ENCODE measurements around the gene SEMA6B. TPM values are rescaled to one million over a fixed set of nuclear protein-coding genes. Genes with fewer than 3 reads are reported as not detected.

SEMA6B gene
- total RNA-seq, 2 donors from 2014 or later = 28.9 to 67.8 TPM

DNA sequence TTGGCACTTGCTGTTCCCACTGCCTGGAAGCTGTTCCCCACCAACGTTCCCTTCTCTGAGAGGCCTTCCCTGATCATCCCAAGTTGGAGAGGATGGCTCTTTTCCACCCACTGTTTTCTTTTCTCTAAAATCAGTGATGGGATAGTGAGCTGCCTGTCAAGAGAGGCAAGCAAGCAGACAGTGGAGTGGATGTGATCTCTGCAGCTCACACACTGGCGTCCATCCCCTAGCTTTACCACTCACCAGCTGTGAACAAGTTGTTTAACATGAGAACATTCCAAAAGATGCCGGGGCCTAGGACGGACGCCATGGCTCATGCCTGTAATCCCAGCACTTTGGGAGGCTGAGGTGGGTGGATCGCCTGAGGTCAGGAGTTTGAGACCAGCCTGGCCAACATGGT, 28.0 kb upstream of the SEMA6B start:
- Histone ChIP-seq H3K9ac (ENCODE audit: extremely low read depth, low read length, poor library complexity, severe bottlenecking) (no peak overlapping the region), H3K4me1 (ENCODE audit: control insufficient read depth, insufficient read depth, low read length) (no peaks in the 10 kb centered on the region), H3K27me3 (ENCODE audit: control insufficient read depth, insufficient read depth, low read length, poor library complexity, severe bottlenecking) (peaks cover 5% of the 10 kb centered on the region), H3K4me3 (ENCODE audit: low read length) (no peak overlapping the region), H3K9me3 (ENCODE audit: control insufficient read depth, low read length) (no peaks in the 10 kb centered on the region), H3K36me3 (ENCODE audit: control insufficient read depth, insufficient read depth, low read length) (no peaks in the 10 kb centered on the region), H3K27ac (ENCODE audit: low read depth, low read length) (no peak overlapping the region)
- H3K27ac Mint-ChIP-seq = no peak overlapping the region
- no peaks in the 10 kb centered on the region for H3K4me1 Mint-ChIP-seq
- no peak for DNase-seq
- no peaks in the 10 kb centered on the region for H3K36me3 Mint-ChIP-seq (ENCODE audit: low read depth)
- H3K27me3 Mint-ChIP-seq (ENCODE audit: insufficient read depth) = peaks cover 24% of the 10 kb centered on the region
- no peaks in the 10 kb centered on the region for H3K9me3 Mint-ChIP-seq
- no peak overlapping the region for H3K4me3 Mint-ChIP-seq
- 85 to 93% methylated on average over 6 of the region's 6 CpGs for WGBS, 2 experiments (ENCODE audit: insufficient coverage in 1 of 2, insufficient read length in 1 of 2)
- TF ChIP-seq, protein P1, sequence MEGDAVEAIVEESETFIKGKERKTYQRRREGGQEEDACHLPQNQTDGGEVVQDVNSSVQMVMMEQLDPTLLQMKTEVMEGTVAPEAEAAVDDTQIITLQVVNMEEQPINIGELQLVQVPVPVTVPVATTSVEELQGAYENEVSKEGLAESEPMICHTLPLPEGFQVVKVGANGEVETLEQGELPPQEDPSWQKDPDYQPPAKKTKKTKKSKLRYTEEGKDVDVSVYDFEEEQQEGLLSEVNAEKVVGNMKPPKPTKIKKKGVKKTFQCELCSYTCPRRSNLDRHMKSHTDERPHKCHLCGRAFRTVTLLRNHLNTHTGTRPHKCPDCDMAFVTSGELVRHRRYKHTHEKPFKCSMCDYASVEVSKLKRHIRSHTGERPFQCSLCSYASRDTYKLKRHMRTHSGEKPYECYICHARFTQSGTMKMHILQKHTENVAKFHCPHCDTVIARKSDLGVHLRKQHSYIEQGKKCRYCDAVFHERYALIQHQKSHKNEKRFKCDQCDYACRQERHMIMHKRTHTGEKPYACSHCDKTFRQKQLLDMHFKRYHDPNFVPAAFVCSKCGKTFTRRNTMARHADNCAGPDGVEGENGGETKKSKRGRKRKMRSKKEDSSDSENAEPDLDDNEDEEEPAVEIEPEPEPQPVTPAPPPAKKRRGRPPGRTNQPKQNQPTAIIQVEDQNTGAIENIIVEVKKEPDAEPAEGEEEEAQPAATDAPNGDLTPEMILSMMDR (conservative IDR thresholded peaks at IDR 0.05) = no peak

DNA sequence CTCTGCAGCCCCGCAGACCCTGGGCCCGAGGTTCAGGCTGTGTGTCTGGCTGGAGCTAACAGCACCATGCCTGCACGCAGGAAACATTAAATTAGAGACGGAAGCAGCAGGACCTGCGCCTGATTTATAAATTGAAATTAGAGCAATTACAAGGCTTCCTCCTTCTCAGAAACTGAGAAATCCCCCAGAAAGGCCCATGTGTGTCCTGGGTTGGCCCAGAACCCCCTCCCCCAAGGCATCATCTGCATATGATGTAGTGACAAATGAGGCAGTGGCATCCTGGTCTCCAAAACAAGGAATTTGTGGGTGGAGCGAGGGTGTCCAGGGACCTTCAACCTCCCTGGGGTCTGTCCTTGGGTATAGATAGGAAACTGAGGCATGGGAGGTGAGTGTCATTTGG, 27.2 kb upstream of the SEMA6B start:
- peaks cover 13% of the 10 kb centered on the region for H3K27me3 ChIP-seq (ENCODE audit: control insufficient read depth, insufficient read depth, low read length, poor library complexity, severe bottlenecking)
- H3K4me3 Mint-ChIP-seq = no peak overlapping the region
- H3K9ac ChIP-seq (ENCODE audit: extremely low read depth, low read length, poor library complexity, severe bottlenecking) = no peak overlapping the region
- H3K9me3 ChIP-seq (ENCODE audit: control insufficient read depth, low read length) = no peaks in the 10 kb centered on the region
- H3K27ac Mint-ChIP-seq = no peak overlapping the region
- DNase-seq = no peak
- H3K4me1 Mint-ChIP-seq = no peaks in the 10 kb centered on the region
- H3K9me3 Mint-ChIP-seq = no peaks in the 10 kb centered on the region
- no peaks in the 10 kb centered on the region for H3K4me1 ChIP-seq (ENCODE audit: control insufficient read depth, insufficient read depth, low read length)
- H3K36me3 Mint-ChIP-seq (ENCODE audit: low read depth) = no peaks in the 10 kb centered on the region
- no peak overlapping the region for H3K4me3 ChIP-seq (ENCODE audit: low read length)
- no peak overlapping the region for H3K27ac ChIP-seq (ENCODE audit: low read depth, low read length)
- WGBS, 2 experiments (ENCODE audit: insufficient coverage in 1 of 2, insufficient read length in 1 of 2) = 67 to 85% methylated on average over 3 to 6 of the region's 6 CpGs
- H3K27me3 Mint-ChIP-seq (ENCODE audit: insufficient read depth) = peaks cover 30% of the 10 kb centered on the region
- H3K36me3 ChIP-seq (ENCODE audit: control insufficient read depth, insufficient read depth, low read length) = no peaks in the 10 kb centered on the region
- TF ChIP-seq, protein P1 (conservative IDR thresholded peaks at IDR 0.05) = no peak

DNA sequence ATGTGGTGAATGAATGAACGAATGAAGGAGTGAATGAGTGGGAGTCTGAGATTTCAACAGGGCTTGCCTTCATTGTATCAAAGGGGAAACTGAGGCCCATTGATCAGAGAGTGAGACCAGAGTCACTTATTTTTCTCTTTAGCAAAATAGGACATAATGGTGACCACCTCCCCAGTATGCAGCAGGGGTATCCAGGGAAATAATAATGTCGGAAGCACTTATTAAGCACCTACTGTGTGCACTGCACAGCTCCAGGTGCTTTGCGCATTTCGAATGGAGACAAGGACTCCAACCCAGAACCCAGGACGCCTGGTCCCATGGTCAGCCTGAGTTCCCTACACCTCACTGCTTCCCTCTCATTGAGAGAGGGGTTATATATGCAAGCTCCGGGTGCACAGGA, 26.8 kb upstream of the SEMA6B start:
- H3K4me3 Mint-ChIP-seq = no peak overlapping the region
- TF ChIP-seq, protein P1 (conservative IDR thresholded peaks at IDR 0.05) = no peak
- Histone ChIP-seq H3K27me3 (ENCODE audit: control insufficient read depth, insufficient read depth, low read length, poor library complexity, severe bottlenecking) (peaks cover 13% of the 10 kb centered on the region), H3K9ac (ENCODE audit: extremely low read depth, low read length, poor library complexity, severe bottlenecking) (no peak overlapping the region), H3K4me3 (ENCODE audit: low read length) (no peak overlapping the region), H3K27ac (ENCODE audit: low read depth, low read length) (no peak overlapping the region), H3K4me1 (ENCODE audit: control insufficient read depth, insufficient read depth, low read length) (no peaks in the 10 kb centered on the region), H3K9me3 (ENCODE audit: control insufficient read depth, low read length) (no peaks in the 10 kb centered on the region), H3K36me3 (ENCODE audit: control insufficient read depth, insufficient read depth, low read length) (no peaks in the 10 kb centered on the region)
- 81 to 90% methylated on average over 6 of the region's 6 CpGs for WGBS, 2 experiments (ENCODE audit: insufficient coverage in 1 of 2, insufficient read length in 1 of 2)
- H3K9me3 Mint-ChIP-seq = no peaks in the 10 kb centered on the region
- H3K4me1 Mint-ChIP-seq = no peaks in the 10 kb centered on the region
- H3K36me3 Mint-ChIP-seq (ENCODE audit: low read depth) = no peaks in the 10 kb centered on the region
- DNase-seq = no peak
- peaks cover 30% of the 10 kb centered on the region for H3K27me3 Mint-ChIP-seq (ENCODE audit: insufficient read depth)
- H3K27ac Mint-ChIP-seq = no peak overlapping the region
